ENCODE data around the gene CMA1. TPM values are rescaled to one million over a fixed set of nuclear protein-coding genes. Genes with fewer than 3 reads are reported as not detected.

CMA1 gene
- total RNA-seq, 1 experiment from 2014 or later = not detected

DNA sequence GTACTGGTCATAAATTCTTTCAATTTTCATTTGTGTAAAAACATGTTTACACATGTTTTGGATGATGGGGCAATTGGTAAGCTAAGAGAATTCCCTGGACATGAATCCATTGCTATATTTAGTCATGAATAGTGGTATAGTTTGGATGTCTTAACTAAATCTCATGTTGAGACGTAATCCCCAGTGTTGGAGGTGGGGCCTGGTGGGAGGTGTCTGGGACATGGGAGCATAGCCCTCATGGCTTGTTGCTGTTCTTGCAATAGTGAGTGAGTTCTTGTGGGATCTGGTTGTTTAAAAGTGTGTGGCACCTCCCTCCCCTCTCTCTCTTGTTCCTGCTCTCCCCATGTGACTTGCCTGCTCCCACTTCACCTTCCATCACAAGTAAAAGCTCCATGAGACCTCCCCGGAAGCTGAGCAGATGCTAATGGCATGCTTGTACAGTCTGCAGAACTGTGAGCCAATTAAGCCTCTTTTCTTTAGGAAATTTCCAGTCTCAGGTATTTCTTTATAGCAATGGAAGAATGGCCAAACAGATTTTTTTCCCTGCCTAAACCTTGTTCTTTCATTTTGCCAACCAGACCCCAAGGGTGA, 34.4 kb upstream of the CMA1 start:
- H3K4me1 ChIP-seq (ENCODE audit: insufficient read depth, low read length) = no peaks in the 10 kb centered on the region
- H2BK120ac ChIP-seq (ENCODE audit: low read depth, low read length, poor library complexity, severe bottlenecking) = no peak overlapping the region
- H3K27me3 ChIP-seq (ENCODE audit: insufficient read depth, low read length) = no peaks in the 10 kb centered on the region
- H3K27me3 Mint-ChIP-seq (ENCODE audit: low read depth) = no peaks in the 10 kb centered on the region; the same call in 1 of the 2 replicates
- H2BK20ac ChIP-seq (ENCODE audit: low read depth, low read length, poor library complexity, severe bottlenecking) = no peak overlapping the region
- no peak overlapping the region for H4K91ac ChIP-seq (ENCODE audit: insufficient read length, low read depth, low read length)
- no peak overlapping the region for H3K56ac ChIP-seq (ENCODE audit: insufficient read length, low read depth, low read length)
- H4K8ac ChIP-seq (replicated peaks; ENCODE audit: insufficient read length, low read depth, low read length) = no peak overlapping the region
- H3K79me1 ChIP-seq (ENCODE audit: insufficient read depth, low read depth, low read length, poor library complexity, severe bottlenecking) = no peaks in the 10 kb centered on the region
- no peak overlapping the region for H3K9ac ChIP-seq (ENCODE audit: extremely low read depth, insufficient read length, low read length)
- peaks cover 0 to 10% of the 10 kb centered on the region in 2 experiments; a peak in 2 of 4 replicates for H3K4me1 Mint-ChIP-seq
- no CpG with 5 or more reads among the region's 2 CpGs for WGBS (ENCODE audit: extremely low coverage, insufficient read length, low lambda C conversion rate)
- peak overlapping the region in 1 of 3 experiments; percentile 25; a peak in 1 of 7 replicates for H3K27ac Mint-ChIP-seq
- no peak overlapping the region for H3K18ac ChIP-seq (ENCODE audit: insufficient read length, low read depth, low read length)
- H2BK15ac ChIP-seq (ENCODE audit: low read depth, low read length) = no peak overlapping the region
- no peak overlapping the region for H3T11ph ChIP-seq (ENCODE audit: low read length)
- DNase-seq = no peak
- peaks cover 3 to 34% (median 8%) of the 10 kb centered on the region in 3 experiments; a peak in 6 of 7 replicates for H3K36me3 Mint-ChIP-seq (ENCODE audit: insufficient read depth in 1 of 3, low read depth in 3 of 3)
- no peak overlapping the region for H4K5ac ChIP-seq (ENCODE audit: insufficient read length, low read depth, low read length)
- no peak overlapping the region for H3K23ac ChIP-seq (ENCODE audit: insufficient read length, low read depth, low read length)
- H4K20me1 ChIP-seq (ENCODE audit: control insufficient read depth, insufficient read depth, insufficient read length) = no peaks in the 10 kb centered on the region
- TF ChIP-seq, protein P1, sequence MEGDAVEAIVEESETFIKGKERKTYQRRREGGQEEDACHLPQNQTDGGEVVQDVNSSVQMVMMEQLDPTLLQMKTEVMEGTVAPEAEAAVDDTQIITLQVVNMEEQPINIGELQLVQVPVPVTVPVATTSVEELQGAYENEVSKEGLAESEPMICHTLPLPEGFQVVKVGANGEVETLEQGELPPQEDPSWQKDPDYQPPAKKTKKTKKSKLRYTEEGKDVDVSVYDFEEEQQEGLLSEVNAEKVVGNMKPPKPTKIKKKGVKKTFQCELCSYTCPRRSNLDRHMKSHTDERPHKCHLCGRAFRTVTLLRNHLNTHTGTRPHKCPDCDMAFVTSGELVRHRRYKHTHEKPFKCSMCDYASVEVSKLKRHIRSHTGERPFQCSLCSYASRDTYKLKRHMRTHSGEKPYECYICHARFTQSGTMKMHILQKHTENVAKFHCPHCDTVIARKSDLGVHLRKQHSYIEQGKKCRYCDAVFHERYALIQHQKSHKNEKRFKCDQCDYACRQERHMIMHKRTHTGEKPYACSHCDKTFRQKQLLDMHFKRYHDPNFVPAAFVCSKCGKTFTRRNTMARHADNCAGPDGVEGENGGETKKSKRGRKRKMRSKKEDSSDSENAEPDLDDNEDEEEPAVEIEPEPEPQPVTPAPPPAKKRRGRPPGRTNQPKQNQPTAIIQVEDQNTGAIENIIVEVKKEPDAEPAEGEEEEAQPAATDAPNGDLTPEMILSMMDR (conservative IDR thresholded peaks at IDR 0.05) = no peak
- peaks cover 42 to 80% of the 10 kb centered on the region in 2 experiments for H3K9me3 Mint-ChIP-seq
- H3K23me2 ChIP-seq (ENCODE audit: insufficient read length, low read depth, low read length, poor library complexity, severe bottlenecking) = no peaks in the 10 kb centered on the region
- H2BK5ac ChIP-seq (ENCODE audit: insufficient read length, low read length) = no peak overlapping the region
- H3K79me2 ChIP-seq (ENCODE audit: insufficient read depth, low read length) = no peaks in the 10 kb centered on the region
- no peak overlapping the region for H3K27ac ChIP-seq (ENCODE audit: insufficient read length, low read depth, low read length)
- no peak overlapping the region for H3K14ac ChIP-seq (ENCODE audit: insufficient read depth, low read length)
- H2BK12ac ChIP-seq (ENCODE audit: insufficient read length, low read depth, low read length) = no peak overlapping the region
- H3K4me3 Mint-ChIP-seq = no peak overlapping the region
- H2AK5ac ChIP-seq (ENCODE audit: insufficient read length, low read length) = no peak overlapping the region
- H3K4ac ChIP-seq (ENCODE audit: low read depth, low read length) = no peak overlapping the region
- H2AFZ ChIP-seq (ENCODE audit: low read length) = no peak overlapping the region
- peaks cover 3% of the 10 kb centered on the region for H3K9me3 ChIP-seq (ENCODE audit: control insufficient read depth, low read depth, low read length)
- H3K4me2 ChIP-seq (ENCODE audit: insufficient read depth, insufficient read length, low read length) = no peak overlapping the region

Measured in H9 (cell line).